Liver (tissue), 3 donors: ENCODE measurements around the gene BPIFB3.

Experiments
- CTCF ChIP-seq: fragments of 150-350 bp; IDR thresholded peaks from 2 replicates; pipeline ENCODE4 v1.5.1; 2017; ENCODE audit warnings: improper control_type of control experiment, low read depth, low read length; ENCODE audit not compliant: missing input control
- FOXA2 ChIP-seq: IDR thresholded peaks from 2 replicates; pipeline ENCODE4 v1.6.1; 2016; ENCODE audit warnings: antibody characterized with exemption
- GABPA ChIP-seq, 2 donors: IDR thresholded peaks in 1 of 2; conservative IDR thresholded peaks in 1 of 2; 2 replicates each; pipeline ENCODE4 v1.6.1; 2016; ENCODE audit warnings: antibody characterized with exemption in 2 of 2, mild to moderate bottlenecking in 1 of 2, moderate library complexity in 1 of 2
- RAD21 ChIP-seq, 2 donors: IDR thresholded peaks; 2 replicates each; pipeline ENCODE4 v1.6.1; 2016; ENCODE audit warnings: antibody characterized with exemption in 2 of 2, mild to moderate bottlenecking in 2 of 2
- RXRA ChIP-seq, 2 donors: IDR thresholded peaks; 2 replicates each; pipeline ENCODE4 v1.6.1; 2017 to 2018; ENCODE audit warnings: antibody characterized with exemption in 2 of 2, mild to moderate bottlenecking in 1 of 2
- TAF1 ChIP-seq: conservative IDR thresholded peaks from 2 replicates; pipeline ENCODE4 v1.6.1; 2016; ENCODE audit warnings: antibody characterized with exemption, mild to moderate bottlenecking
- YY1 ChIP-seq: IDR thresholded peaks from 2 replicates; pipeline ENCODE4 v1.6.1; 2016; ENCODE audit warnings: antibody characterized with exemption, mild to moderate bottlenecking
- ZBTB33 ChIP-seq: IDR thresholded peaks from 2 replicates; pipeline ENCODE4 v1.6.1; 2016; ENCODE audit warnings: antibody characterized with exemption
- donor health status: healthy.
- donor health status: healthy.

GRCh38 chr20:33119725-33120720, 66.3 kb downstream of the BPIFB3 start:
- TF ChIP-seq CTCF: no peak
- TF ChIP-seq TAF1: no peak
- TF ChIP-seq YY1: no peak
- TF ChIP-seq RAD21 (IDR thresholded peaks at IDR 0.05): no peak
- TF ChIP-seq FOXA2: no peak
- TF ChIP-seq GABPA (IDR thresholded peaks at IDR 0.05 in 1 of 2, conservative IDR thresholded peaks at IDR 0.05 in 1 of 2): no peak
- TF ChIP-seq ZBTB33: no peak
- TF ChIP-seq RXRA (IDR thresholded peaks at IDR 0.05): no peak
